Measurements from ENCODE around the gene LRMDA. TPM values are rescaled to one million over a fixed set of nuclear protein-coding genes. Genes with fewer than 3 reads are reported as not detected.

LRMDA gene
- total RNA-seq, 2 experiments from 2014 or later, result not detected

- no peak overlapping the region for H2AFZ ChIP-seq (ENCODE audit: low read length)
- ChIA-PET CTCF (ENCODE audit: unreplicated experiment) (no interaction called here), POLR2A (no interaction called here)
- intact Hi-C loops (cut with micrococcal nuclease; ENCODE audit: unreplicated experiment), result no loop called here
- no peak overlapping the region for H3K4me2 ChIP-seq (ENCODE audit: low read length)
- no peaks in the 10 kb centered on the region for H3K9me3 ChIP-seq (ENCODE audit: low read length)
- H4K20me1 ChIP-seq (ENCODE audit: insufficient read depth, low read length), result no peaks in the 10 kb centered on the region
- H3K4me1 ChIP-seq (ENCODE audit: insufficient read depth, low read length, poor library complexity, severe bottlenecking), result no peaks in the 10 kb centered on the region
- no peaks in the 10 kb centered on the region for H3K79me2 ChIP-seq (ENCODE audit: insufficient read depth, low read depth, low read length)
- no peak overlapping the region for H3K27ac ChIP-seq (ENCODE audit: low read depth, low read length, poor library complexity, severe bottlenecking)
- no peak overlapping the region for H3K4me3 ChIP-seq (ENCODE audit: low read depth, low read length, poor library complexity, severe bottlenecking)
- no peaks in the 10 kb centered on the region for H3K36me3 ChIP-seq (ENCODE audit: insufficient read depth, low read length)
- TF ChIP-seq EZH2phosphoT487 (IDR thresholded peaks at IDR 0.05; ENCODE audit: borderline replicate concordance, low read depth, low read length), result no peak
- no peak for TF ChIP-seq CTCF (conservative IDR thresholded peaks at IDR 0.05; ENCODE audit: low read length)
- no peak for DNase-seq (ENCODE audit: low spot score)
- BruUV-seq (replicated peaks), result no TSS peak
- H3K9me2 ChIP-seq (ENCODE audit: insufficient read depth, low read length), result no peaks in the 10 kb centered on the region
Measured at GRCh38 chr10:76125900-76126299, 694.5 kb downstream of the LRMDA start.

GRCh38 chr10:76126607-76127527 lies 695.4 kb downstream of the LRMDA start:
- no peaks in the 10 kb centered on the region for H3K9me3 ChIP-seq (ENCODE audit: low read length)
- no peak overlapping the region for H2AFZ ChIP-seq (ENCODE audit: low read length)
- POLR2A ChIA-PET, result no interaction called here
- BruUV-seq (replicated peaks), result no TSS peak
- no peaks in the 10 kb centered on the region for H3K9me2 ChIP-seq (ENCODE audit: insufficient read depth, low read length)
- H3K27ac ChIP-seq (ENCODE audit: low read depth, low read length, poor library complexity, severe bottlenecking), result no peak overlapping the region
- H3K36me3 ChIP-seq (ENCODE audit: insufficient read depth, low read length), result no peaks in the 10 kb centered on the region
- DNase-seq (ENCODE audit: low spot score), result no peak
- TF ChIP-seq CTCF (conservative IDR thresholded peaks at IDR 0.05; ENCODE audit: low read length), result no peak
- TF ChIP-seq EZH2phosphoT487 (IDR thresholded peaks at IDR 0.05; ENCODE audit: borderline replicate concordance, low read depth, low read length), result no peak
- CTCF ChIA-PET (ENCODE audit: unreplicated experiment), result no interaction called here
- no peak overlapping the region for H3K4me2 ChIP-seq (ENCODE audit: low read length)
- no peaks in the 10 kb centered on the region for H3K4me1 ChIP-seq (ENCODE audit: insufficient read depth, low read length, poor library complexity, severe bottlenecking)
- no peak overlapping the region for H3K4me3 ChIP-seq (ENCODE audit: low read depth, low read length, poor library complexity, severe bottlenecking)
- no peaks in the 10 kb centered on the region for H4K20me1 ChIP-seq (ENCODE audit: insufficient read depth, low read length)
- intact Hi-C loops (cut with micrococcal nuclease; ENCODE audit: unreplicated experiment), result no loop called here
- no peaks in the 10 kb centered on the region for H3K79me2 ChIP-seq (ENCODE audit: insufficient read depth, low read depth, low read length)

- Histone ChIP-seq H2AFZ (ENCODE audit: low read length) (no peak overlapping the region), H3K9me3 (ENCODE audit: low read length) (no peaks in the 10 kb centered on the region), H3K4me3 (ENCODE audit: low read depth, low read length, poor library complexity, severe bottlenecking) (no peak overlapping the region), H3K4me1 (ENCODE audit: insufficient read depth, low read length, poor library complexity, severe bottlenecking) (no peaks in the 10 kb centered on the region), H3K9me2 (ENCODE audit: insufficient read depth, low read length) (no peaks in the 10 kb centered on the region), H4K20me1 (ENCODE audit: insufficient read depth, low read length) (no peaks in the 10 kb centered on the region), H3K4me2 (ENCODE audit: low read length) (no peak overlapping the region), H3K36me3 (ENCODE audit: insufficient read depth, low read length) (no peaks in the 10 kb centered on the region), H3K27ac (ENCODE audit: low read depth, low read length, poor library complexity, severe bottlenecking) (no peak overlapping the region), H3K79me2 (ENCODE audit: insufficient read depth, low read depth, low read length) (no peaks in the 10 kb centered on the region)
- DNase-seq (ENCODE audit: low spot score), result no peak
- TF ChIP-seq EZH2phosphoT487 (IDR thresholded peaks at IDR 0.05; ENCODE audit: borderline replicate concordance, low read depth, low read length), result no peak
- TF ChIP-seq CTCF (conservative IDR thresholded peaks at IDR 0.05; ENCODE audit: low read length), result no peak
- POLR2A ChIA-PET, result interaction anchor here (0.6 kb wide), 1 partner anchor 1697 kb away, joined by 3 read pairs; no protein-coding TSS in a partner anchor
- intact Hi-C loops (cut with micrococcal nuclease; ENCODE audit: unreplicated experiment), result no loop called here
- BruUV-seq (replicated peaks), result no TSS peak
- CTCF ChIA-PET (ENCODE audit: unreplicated experiment), result no interaction called here
Measured at GRCh38 chr10:76127984-76128589, 696.7 kb downstream of the LRMDA start.

Data from OCI-LY7 (cell line).